ENCODE data around the gene DPP10.

DNA sequence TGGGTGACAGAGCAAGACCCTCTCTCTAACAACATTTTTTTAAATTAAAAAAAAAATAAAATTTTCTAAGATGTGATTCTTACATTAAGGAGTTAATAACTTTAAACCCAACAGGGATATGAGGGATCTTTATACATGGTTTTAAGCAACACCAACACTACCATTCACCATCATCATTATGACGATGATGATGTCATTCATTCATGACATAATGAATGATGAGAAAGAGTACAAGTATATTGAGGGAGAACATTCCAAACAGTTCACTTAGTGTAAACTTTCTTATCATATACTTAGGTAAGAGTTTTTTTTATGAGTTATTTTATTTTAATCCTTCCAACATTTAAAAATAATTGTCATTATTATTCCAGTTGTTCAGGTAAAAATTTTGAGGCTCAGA lies 863.3 kb downstream of the DPP10 start:
- TF ChIP-seq CTCF (conservative IDR thresholded peaks at IDR 0.05) (no peak), ZFX (IDR thresholded peaks at IDR 0.05) (no peak)

Measured in C4-2B (cell line).